ENCODE data around the gene PITPNB.
A peak's percentile ranks its signal among the peaks of the same experiment; 100 is the strongest.

The PITPNB gene

DNA sequence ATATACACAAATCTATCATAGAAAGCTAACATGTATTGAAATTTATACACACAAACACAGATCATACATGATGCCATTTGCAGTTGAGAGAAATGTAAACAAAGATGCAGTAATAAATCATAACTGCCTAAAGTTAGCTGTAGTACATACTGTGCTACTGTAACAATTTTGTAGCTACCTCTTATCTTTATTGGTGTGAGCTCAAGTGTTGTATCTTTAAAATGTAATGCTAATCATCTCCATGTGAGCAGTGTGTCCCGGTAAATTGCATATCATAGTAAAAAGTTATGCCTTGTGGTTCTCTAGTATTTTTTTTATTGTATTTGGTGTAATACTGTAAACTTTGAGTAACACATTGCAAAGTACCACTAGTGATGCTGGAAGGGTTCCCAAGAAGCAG lies 16.8 kb upstream of the PITPNB start:
- DNase-seq (ENCODE audit: insufficient read length, low spot score) (no peak), FAIRE-seq (no peak)
- no peak for TF ChIP-seq POLR2A (IDR thresholded peaks at IDR 0.05; ENCODE audit: low read depth, low read length)

DNA sequence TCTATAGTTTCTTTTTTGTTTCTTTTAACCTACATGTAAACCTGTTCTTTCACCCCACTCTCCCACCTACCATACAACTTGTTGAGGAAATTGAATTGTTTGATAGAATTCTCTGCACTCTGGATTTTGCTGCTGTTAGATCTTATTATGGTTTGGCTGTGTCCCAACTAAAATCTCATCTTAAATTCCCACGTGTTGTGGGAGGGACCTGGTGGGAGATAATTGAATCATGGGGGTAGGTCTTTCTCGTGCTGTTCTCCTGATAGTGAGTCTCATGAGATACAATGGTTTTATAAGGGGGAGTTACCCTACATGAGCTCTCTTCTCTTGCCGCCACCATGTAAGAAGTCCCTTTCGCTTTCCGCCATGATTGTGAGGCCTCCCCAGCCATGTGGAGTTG lies 15.0 kb upstream of the PITPNB start:
- FAIRE-seq, result no peak
- DNase-seq (ENCODE audit: insufficient read length, low spot score), result no peak
- TF ChIP-seq POLR2A (IDR thresholded peaks at IDR 0.05; ENCODE audit: low read depth, low read length), result no peak

DNA sequence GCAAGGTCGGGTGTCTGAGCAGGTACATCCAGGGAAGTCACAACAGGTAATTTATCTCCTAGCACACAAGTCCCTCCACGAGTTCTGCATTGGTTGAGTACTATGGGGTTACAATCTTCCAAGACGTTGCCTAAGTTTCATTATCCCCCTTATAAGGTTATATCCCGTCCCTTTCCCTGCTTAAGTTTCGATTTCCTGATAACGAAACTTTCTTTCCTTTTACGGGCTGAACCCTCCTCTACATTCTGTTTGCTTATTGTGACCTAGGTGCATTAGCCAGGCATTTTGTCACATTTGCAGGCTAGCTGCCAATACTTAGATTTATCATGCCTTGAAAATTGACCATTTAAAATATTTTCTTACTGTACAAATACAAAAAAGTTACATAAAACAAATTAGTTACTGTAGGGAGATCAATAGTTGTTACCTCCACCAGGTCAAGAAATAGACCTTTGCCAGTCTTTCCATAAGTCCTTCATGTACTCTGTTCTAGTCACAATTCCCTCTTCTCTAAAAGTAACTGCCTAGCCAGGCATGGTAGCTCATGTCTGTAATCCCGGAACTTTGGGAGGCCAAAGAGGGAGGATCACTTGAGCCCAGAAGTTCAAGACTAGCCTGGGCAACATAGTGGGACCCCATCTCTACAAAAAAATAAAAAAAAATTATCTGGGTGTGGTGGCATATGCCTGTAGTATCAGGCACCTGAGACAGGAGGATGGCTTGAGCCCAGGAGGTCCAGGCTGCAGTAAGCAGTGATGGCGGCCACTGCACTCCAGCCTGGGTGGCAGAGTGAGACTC lies 14.3 kb upstream of the PITPNB start:
- FAIRE-seq (no peak), DNase-seq (ENCODE audit: insufficient read length, low spot score) (no peak)
- TF ChIP-seq POLR2A (IDR thresholded peaks at IDR 0.05; ENCODE audit: low read depth, low read length), result no peak

DNA sequence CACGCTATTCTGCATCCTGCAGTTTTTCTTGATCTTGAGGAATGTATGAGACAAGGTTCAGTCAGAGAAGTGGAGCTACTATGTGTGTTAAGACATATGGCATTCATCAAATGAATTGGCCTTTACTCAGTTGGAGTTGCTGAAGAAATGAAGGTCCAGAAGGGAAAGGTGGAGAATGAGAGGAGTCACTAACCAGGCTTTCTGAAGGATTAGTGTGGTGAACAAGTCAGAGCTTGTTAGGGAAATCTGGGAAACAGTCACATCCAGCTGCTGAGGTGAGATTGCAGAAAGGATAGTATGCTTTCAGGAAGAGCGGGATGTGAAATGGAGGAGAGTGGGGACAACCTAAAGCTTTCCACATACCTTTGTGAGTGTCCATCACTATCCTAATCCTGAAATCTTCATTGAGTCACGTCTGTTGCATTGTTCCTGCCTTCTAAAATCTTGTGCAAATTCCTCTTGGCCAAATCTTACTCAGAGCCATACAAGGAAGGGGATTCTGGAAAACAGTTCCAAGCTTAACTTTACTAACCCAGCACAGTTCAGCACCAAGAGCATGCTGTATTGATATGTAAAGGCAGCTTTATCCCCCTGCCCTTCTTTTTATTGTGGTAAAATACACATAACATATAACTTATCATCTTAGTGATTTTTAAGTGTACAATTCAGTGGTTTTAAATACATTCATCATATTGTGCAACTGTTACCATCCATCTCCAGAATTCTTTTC lies 11.4 kb upstream of the PITPNB start:
- FAIRE-seq, result no peak
- no peak for TF ChIP-seq POLR2A (IDR thresholded peaks at IDR 0.05; ENCODE audit: low read depth, low read length)
- DNase-seq (ENCODE audit: insufficient read length, low spot score), result no peak

DNA sequence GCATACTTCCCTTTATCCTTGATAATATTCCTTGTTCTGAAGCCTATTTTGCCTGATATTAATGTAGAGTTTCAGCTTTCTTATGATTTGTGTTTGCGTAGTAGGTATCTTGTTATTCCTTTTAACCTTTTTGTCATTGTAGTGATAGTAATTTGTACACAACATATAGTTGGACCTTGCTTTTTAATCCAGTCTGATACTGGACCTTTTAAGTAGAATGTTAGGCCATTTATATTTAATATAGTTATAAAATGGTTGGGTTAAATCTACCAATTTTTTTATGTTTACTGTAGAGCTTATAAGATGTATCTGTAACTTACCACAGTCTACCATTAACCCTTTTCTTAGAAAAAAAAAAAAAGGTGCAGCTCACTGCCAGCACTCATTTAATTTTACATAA lies 8.6 kb upstream of the PITPNB start:
- TF ChIP-seq POLR2A (IDR thresholded peaks at IDR 0.05; ENCODE audit: low read depth, low read length), result no peak
- DNase-seq (ENCODE audit: insufficient read length, low spot score) (no peak), FAIRE-seq (no peak)

DNA sequence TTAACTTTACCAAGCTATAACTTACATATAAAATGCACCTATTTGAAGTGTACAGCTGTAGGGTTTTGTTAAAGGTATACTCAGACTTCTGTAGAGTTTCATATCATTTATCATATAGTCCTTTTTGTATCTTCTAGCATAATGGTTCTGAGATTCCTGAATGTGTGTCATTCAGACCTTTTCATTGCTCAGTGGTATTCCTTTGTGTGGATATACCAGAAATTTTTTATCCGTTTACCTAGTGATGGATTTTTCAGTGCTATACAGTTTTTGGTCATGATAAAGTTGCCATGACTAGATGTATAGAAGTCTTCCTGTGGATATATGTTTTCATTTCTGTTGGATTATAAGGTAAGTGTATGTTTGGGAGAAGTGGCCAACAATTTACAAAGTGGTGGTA lies 6.3 kb upstream of the PITPNB start:
- FAIRE-seq (no peak), DNase-seq (ENCODE audit: insufficient read length, low spot score) (no peak)
- TF ChIP-seq POLR2A (IDR thresholded peaks at IDR 0.05; ENCODE audit: low read depth, low read length), result no peak

DNA sequence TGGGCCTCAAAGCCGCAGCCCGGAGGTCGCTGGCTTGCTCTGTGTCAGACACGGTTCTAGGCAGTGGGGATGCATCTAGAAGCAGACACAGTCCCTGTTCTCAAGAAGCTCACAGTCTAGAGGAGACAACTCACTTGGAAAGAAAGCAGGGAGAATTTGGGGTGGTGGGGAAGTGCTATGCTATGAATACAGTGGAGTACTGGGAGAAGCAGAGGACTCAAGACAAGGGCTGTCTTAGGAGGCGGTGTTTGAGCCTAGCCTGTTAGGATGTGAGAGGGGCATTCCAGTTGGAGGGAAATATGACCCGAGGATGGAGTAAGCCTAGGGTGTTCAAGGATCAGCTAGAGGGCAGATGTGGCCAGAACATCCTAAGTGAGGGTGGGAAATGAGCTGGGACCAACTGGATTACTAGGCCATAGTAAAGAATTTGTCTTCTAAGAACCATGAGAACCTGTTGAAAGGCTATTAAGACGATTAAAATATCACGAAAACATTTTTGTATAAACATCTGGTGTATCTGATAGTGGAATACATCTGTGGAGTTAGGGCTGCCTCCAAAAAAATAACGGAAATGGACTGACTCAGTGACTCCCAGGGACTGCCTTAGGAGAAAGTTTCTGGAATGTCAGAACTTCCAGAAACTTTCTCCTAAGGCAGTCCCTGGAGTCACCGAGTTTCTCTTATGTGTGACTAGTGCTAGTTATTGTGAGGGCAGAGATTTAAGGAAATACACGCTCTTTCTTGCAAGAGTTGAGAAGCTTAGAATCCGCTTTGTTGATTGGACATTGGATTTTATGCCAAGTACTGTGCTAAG lies 1.1 kb upstream of the PITPNB start:
- DNase-seq (ENCODE audit: insufficient read length, low spot score), result no peak
- peak; percentile 55 for FAIRE-seq
- TF ChIP-seq POLR2A (IDR thresholded peaks at IDR 0.05; ENCODE audit: low read depth, low read length), result no peak

DNA sequence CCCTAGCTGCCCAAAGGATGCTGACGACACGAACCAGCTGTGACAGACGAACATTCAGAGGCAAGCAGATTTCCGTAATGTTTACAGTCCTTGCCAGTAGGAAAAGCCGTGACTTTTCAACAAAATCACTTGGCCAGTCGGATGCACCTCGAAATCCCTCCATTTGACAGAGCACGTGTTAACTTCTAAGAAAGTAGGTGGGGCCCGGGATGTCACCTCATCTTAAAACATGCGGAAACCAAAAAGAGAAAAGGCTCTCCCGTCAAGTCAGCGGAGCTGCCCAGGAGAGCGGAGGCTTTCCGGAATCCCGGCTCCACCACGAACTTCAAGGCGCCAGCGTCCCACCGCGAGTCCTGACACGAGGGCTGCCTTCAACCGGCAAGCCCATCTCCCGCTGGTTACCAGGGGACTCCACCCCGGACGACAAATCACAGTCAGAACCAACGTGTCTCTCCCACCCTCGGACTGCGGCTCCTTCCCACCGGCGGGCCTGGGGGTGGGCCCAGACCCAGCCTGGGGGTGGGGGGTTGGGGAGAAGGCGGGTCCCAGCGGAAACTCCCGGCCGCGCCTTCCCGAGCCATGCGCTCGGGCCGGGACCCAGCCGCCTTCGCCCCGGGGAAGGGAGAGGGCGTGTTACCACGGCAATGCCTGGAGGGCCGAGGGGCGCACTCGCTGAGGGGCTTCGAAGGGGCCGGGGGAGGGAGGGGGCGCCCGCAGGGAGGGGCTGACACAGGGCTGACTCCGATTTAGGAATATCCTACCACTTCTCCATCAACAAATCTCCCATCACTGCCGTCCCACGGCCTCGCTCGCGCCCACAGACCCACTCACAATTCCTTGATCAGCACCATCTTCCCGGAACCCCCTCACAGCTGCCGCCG lies 475 bp downstream of the PITPNB start:
- DNase-seq (ENCODE audit: insufficient read length, low spot score), result peak; percentile 27
- no peak for FAIRE-seq
- TF ChIP-seq POLR2A (IDR thresholded peaks at IDR 0.05; ENCODE audit: low read depth, low read length), result no peak; the same call in 1 of the 2 replicates

DNA sequence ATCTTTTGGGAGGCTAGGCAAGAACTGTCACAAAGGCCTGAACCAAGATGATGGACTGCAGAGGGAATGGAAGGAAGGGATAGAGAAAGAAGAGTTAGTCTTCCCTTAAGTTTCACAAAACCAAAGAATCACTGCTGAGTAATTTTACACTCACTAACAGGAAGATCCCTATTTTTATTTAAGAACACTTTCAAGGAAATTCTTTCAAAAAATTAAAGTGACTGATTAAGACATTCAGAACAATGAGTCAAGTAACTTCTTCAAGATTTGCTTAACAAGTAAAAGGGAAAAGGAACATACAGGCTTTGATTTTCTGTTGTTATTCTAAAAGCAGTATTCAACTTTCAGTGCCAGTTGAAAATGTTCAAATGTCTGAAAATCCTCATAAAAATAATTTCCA lies 3.1 kb downstream of the PITPNB start:
- DNase-seq (ENCODE audit: insufficient read length, low spot score) (no peak), FAIRE-seq (no peak)
- no peak for TF ChIP-seq POLR2A (IDR thresholded peaks at IDR 0.05; ENCODE audit: low read depth, low read length)

DNA sequence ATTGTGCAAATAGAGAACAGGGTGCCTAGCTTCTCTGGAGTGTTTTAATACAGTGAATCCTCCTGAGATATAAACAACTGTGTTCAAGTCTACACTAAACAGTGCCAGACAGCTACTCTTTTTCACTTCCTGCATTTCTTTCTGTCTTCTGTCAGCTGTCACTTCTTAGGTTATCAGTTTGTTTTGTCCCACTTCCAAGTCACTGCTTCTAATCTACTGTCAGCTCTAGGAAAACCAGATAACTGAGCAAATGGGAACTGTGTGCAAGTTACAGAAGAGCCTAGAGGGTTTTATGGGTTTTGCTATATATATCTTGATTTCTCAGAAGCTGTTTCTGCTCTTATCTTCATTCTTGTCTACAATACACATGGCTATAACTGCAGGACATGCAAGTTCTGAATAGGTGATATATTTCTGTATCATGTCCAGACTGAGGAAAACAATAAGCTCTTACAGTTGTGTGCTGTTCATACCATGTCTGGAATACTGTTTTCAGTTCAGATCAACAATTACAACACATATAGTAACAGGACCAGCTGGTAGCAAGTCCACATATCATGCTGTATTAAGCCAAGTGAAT lies 5.8 kb downstream of the PITPNB start:
- DNase-seq (ENCODE audit: insufficient read length, low spot score), result no peak
- no peak for FAIRE-seq
- no peak for TF ChIP-seq POLR2A (IDR thresholded peaks at IDR 0.05; ENCODE audit: low read depth, low read length)

DNA sequence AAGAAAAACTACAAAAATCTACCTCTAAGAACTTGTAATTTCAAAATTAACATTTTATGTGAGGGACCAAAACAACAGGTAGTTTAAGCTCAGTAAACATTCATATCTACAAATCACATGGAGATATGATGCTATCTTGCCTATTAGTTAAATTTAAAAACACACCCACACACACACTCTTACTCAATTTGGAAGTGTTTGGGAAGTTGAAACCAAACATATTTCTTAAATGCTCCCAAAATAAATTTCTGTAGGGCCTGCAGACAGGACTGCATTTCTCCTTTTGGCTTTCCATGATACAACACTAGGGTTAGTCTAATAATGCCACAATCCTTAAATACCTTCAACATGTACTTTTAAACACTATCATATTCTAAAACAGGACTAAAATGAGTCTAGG lies 7.0 kb downstream of the PITPNB start:
- FAIRE-seq (no peak), DNase-seq (ENCODE audit: insufficient read length, low spot score) (no peak)
- TF ChIP-seq POLR2A (IDR thresholded peaks at IDR 0.05; ENCODE audit: low read depth, low read length), result no peak

DNA sequence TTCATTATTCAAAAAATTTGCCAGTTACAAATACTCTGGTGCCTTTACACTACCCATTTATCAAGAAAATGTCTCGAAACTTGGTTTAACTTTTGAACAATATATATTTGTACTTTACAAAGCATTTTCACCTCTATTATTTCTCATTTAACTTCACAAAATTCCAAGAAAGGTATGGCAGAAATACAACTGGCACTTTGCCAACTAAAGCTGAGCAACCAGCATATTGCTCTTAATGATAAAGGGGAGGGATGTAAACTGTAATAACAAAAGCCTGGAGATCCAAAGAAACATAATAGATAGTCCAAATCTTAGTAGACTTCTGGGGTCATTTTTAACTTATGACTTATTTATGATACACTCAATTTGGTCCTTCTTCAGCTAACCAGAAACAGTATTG lies 7.7 kb downstream of the PITPNB start:
- no peak for TF ChIP-seq POLR2A (IDR thresholded peaks at IDR 0.05; ENCODE audit: low read depth, low read length)
- no peak for FAIRE-seq
- no peak for DNase-seq (ENCODE audit: insufficient read length, low spot score)

DNA sequence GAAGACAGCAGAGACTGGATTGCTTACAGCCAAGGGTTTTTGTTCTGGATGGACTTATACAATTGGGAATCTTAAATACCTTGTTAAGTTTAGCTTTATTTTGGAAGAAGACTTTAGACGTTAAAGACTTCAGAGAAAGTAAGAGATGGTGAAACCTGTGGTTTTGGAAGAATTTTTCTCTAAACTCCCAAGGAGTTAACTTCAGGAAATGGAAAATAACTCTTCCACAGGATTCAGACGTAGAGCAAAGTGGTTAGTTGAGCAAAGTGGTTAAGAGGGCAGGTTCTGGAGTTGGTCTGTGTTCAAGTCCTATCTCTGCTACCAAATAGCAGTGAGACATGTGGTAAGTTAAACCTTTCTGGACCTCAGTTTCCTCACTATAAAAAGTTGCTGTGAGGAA lies 12.8 kb downstream of the PITPNB start:
- no peak for DNase-seq (ENCODE audit: insufficient read length, low spot score)
- no peak for TF ChIP-seq POLR2A (IDR thresholded peaks at IDR 0.05; ENCODE audit: low read depth, low read length)
- no peak for FAIRE-seq
